ENCODE data around the gene TMEM151B. TPM values are rescaled to one million over a fixed set of nuclear protein-coding genes. Genes with fewer than 3 reads are reported as not detected.

The TMEM151B gene
- under 0.01 and 0.07 TPM in 2 replicates for total RNA-seq

DNA sequence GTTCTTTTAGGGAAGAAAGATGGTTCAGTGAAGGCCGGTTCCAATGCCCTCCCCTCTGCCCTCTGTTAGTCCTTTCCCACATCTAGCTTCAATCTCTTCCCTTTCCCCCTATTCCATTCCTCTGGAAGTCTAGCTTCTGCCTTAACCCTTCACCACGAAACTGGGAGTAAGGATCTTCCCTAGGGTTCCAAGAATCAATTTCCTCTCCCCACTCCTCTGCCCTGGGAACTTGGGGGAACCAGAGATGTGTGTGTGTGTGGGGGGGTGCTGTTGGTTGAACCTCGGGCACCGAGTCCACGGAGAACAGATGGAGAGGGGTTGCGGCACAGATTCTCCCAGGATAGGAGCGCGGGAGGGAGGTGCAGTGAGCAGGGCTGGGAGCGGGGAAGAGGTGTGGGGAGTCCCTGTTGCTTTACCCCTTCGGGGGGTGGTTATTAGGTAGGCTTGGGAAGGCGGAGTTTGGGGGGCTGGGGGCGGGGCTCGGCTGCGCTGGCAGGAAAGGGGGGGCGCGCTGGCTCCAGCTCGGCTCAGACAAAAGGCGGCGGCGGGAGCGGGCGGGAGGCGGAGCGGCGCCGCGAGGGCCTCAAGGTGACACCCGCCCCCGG is at the start of gene TMEM151B:
Gene TMEM151B, plus strand, starts transcription at position 530 of the 605 bp plus-strand sequence. CDS start 293 bp downstream, outside the sequence.

DNA sequence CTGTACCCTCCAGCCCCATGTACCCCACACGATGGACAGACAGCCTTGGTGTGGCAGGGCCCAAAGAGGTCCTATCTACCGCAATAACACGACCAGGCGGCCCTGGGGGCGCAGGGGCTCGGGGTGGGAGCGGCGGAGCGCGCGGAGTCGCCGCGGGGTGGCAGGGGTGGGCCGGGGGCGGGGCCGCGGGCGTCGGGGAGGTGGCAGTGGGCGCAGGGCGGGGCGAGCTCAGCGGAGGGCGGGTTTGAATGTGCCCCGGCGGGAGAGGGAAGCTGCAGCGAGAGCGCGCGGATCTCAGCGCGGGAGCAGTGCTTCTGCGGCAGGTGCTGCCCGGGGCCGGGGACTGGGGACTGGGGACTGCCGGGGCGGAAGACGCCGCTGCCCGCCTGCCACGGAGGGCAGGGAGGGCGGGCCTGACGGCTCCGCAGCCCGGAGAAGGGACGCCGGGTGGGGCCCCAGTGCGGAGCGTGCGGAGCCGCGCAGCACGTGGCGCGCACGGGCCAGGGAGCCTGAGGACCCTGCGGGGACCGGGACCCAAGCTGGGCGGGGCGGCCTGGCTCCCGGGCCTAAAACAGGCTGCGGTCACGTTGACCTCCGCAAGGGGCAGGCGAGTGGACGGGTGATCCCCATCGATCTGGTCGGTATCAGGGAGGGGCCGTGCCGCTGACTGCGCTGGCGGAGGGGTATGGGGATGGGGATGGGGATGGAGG is 46.8 kb upstream of the TMEM151B start, which contains the start of gene SLC29A1:
Gene SLC29A1, plus strand, starts transcription at position 277 of the 710 bp plus-strand sequence. CDS start 3,719 bp downstream, outside the sequence.

DNA sequence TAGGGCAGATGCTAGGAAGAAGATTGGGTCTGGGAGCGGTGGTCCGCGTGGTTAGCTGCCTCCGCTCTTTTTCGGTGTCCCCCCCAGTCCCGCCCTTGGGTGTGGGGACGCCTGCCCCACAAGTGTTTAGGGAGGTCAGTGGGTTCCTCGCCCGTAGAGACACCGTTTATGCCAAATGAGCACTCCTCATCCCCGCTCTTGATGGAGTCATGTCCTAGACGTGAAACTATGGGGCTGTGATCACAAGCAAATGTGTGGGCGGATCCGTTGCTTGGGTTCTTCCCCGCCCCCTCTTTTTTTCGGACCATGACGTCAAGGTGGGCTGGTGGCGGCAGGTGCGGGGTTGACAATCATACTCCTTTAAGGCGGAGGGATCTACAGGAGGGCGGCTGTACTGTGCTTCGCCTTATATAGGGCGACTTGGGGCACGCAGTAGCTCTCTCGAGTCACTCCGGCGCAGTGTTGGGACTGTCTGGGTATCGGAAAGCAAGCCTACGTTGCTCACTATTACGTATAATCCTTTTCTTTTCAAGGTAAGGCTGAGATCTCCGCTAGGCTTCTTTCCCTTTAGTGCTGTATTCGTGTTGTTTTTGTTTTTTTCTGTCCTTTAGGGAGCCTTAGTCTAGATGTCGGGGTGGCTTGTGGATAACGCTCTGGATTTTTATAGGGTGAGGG is 23.4 kb upstream of the TMEM151B start, which contains the start of gene HSP90AB1:
Gene HSP90AB1, plus strand, starts transcription at position 439 of the 675 bp plus-strand sequence. CDS start 1,529 bp downstream, outside the sequence.

DNA sequence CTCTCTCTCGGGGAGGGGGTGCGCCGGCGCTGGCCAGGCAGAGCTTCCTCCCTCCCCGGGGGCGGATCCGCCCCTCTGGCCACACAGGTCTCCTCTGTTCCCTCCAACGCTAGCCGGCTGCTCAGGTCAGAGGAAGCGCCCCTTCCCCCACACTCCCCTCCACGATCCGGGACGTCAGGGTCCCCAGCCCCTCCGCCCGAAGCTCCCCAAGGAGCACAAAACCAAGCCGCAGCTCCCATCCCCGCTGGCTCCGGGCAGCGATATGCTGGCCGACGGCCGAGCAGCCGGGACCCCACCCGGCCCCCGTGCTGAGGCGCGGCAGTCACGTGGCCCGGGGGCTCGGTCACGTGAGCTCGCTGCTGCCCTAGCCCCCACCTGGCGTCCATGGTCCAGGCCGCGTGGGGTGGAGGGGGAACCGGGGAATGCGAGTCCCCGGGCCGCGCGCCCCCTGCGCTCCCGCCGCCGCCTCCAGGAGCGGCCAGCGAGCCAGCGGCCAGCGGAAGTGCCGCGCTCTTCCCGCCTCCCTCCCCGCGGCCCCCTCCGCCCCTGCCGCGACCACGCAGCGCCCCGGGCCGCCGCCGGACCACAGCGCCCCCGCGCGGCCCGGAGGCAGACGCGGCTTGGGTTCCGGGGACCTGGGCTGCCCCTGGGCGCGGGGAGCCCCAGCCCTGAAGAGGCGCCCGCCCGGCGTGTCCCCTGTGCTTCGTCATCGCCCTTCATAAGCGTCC is 13.1 kb upstream of the TMEM151B start, which contains the start of gene SLC35B2:
Gene SLC35B2, minus strand, starts transcription at position 504 of the 728 bp plus-strand sequence. Its CDS starts 118 bp downstream, at position 386.

DNA sequence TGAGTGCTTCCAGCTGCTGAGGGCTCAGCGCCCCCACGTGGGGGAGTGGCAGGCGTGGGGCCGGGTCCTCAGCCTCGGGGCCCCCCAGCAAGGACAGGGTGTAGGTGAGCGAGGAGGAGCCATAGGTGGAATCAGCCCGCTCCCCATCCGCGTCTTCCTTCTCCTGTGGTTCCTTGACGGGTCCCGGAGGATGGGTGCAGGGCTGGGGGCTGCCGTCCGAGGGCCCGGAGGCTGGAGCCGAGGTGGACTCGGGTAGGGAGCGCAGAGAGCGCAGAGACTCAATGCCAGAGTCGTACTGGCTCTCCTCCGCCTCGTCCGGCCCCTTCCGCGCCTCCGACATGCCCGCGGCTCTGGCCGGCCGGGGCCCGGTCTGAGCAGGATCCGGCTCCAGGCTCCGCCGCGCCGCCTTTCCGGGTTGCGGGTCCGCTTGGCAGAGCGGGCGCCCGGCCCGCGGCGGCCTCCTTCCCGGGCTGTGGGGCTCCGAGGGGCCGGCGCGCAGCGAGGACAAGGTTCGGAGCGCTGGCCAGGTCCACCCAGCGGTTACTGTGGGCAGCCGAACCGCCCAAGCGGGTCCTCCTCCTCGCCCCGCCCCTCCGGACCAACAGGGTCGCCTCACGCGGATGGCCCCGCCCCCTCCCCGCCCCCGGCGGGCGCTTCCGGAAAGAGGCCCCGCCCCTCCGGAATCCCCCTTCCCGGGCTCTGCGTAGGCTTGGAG is 5.1 kb upstream of the TMEM151B start, which contains the start of gene NFKBIE:
Gene NFKBIE, minus strand, starts transcription at position 545 of the 715 bp plus-strand sequence. Its CDS starts 205 bp downstream, at position 340.

DNA sequence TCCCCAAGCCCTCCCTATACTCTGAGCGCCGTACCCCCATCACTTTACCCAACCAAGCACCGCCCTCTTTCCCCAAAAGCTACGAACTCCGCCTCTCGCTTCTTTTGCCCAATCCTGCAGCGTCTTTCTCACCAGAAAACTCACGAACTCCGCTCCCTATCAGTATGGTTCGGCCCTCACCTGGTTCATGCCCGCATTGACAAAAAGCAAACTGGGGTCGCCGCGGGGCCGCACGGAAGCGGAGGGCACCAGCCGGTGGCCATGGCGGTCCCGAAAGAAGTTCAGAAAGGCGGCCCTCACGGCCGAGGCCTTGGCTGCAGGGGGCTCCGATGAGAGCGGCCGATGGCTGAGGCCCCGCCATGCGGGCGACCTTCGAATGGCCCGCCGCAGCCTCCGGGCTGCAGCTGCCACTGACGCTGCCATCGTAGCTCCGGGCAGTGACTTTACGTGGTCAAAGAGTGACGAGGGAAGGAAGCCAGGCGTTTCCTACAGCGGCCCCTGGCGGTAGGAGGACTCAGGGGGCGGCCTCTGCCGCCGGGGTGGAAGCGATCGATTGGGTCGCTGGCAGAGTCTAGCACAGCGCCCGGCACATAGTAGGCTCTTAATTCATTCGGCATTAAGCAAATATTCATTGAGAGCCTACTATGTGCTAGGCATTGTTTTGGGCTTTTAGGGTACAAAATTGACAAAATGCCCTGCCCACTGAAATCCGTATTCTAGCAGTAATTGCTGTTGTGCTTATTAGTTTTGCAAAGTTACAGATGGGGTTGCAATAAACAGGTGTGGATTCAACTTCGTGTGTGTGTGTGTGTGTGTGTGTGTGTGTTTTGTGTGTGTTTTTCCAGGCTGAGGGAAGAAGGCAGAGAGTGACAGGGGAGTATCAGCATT is 42.9 kb downstream of the TMEM151B start, which contains the start of gene AARS2:
Gene AARS2, minus strand, starts transcription at position 447 of the 888 bp plus-strand sequence. Its CDS starts 24 bp downstream, at position 423.

DNA sequence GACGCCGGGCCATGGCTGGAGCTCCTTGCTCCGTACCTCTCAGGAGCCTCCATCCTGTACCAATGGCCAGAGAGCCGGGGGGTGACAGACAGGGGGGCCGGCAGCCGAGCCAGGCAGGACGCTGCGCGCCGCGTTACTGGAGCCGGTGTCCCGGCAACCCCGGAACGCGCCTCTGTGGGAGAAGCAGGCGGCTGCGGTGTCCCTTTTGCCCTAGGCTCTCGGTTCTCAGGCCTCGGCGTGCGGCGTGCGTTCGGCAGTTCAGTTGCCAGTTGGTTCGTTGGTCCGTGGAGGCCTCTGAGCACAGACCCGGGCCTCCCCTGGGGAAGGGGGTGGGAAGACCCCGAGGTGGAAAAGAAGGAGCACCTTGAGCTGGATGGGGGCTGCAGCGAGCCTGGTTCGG is 72.2 kb downstream of the TMEM151B start, which contains the start of gene SPATS1:
Gene SPATS1, plus strand, starts transcription at position 162 of the 400 bp plus-strand sequence. CDS start 446 bp downstream, outside the sequence.

Other genes with a start within 250 kb of the TMEM151B start
- 32.5 and 58.4 TPM in 2 replicates for gene MRPL14, start 143.0 kb upstream of the TMEM151B start, total RNA-seq
- gene TMEM63B, start 142.9 kb upstream of the TMEM151B start, total RNA-seq = 38.6 and 106 TPM in 2 replicates
- not detected in 2 replicates for gene CAPN11, start 111.6 kb upstream of the TMEM151B start, total RNA-seq
- not detected in 2 replicates for gene MYMX, start 53.5 kb upstream of the TMEM151B start, total RNA-seq
- gene SLC29A1, start 46.9 kb upstream of the TMEM151B start, total RNA-seq = 3.4 and 7.2 TPM in 2 replicates
- gene HSP90AB1, start 23.3 kb upstream of the TMEM151B start, total RNA-seq = 371 and 571 TPM in 2 replicates
- 51.9 and 56.0 TPM in 2 replicates for gene SLC35B2, start 12.9 kb upstream of the TMEM151B start, total RNA-seq
- 4.8 and 6.8 TPM in 2 replicates for gene NFKBIE, start 4.9 kb upstream of the TMEM151B start, total RNA-seq
- gene AARS2, start 42.9 kb downstream of the TMEM151B start, total RNA-seq = 10.3 and 23.0 TPM in 2 replicates
- not detected in 2 replicates for gene SPATS1, start 72.2 kb downstream of the TMEM151B start, total RNA-seq
- gene CDC5L, start 117.3 kb downstream of the TMEM151B start, total RNA-seq = 17.4 and 25.1 TPM in 2 replicates